AG08395 (cell line): Measurements from ENCODE around the gene SLC25A33.

ENCODE experiments used
- DNase-seq: peaks from one replicate; pipeline ENCODE4 v3.0.0; 2012; ENCODE audit warnings: mixed read lengths, low spot score

SLC25A33 gene

GRCh38 chr1:9601942-9602793 lies 62.9 kb downstream of the SLC25A33 start:
- DNase-seq: no peak

DNA sequence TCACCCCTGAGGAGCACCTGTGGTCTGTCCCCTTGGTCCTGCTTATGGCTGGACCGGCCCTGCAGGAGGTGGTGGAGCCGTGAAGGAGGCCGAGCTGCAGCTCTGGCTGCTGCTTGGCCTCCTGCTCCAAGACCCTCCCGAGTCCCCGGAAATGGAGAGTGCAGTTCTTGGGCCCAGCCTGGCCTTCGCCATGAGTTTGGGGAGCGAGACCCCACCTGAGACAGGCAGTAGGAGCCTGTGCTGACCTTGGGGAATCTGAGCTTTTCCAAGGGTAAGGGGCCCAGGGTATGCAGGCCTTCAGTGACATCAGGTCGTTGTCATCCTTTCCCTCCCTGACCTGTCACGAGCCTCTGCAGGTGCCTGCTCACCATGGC lies 63.5 kb downstream of the SLC25A33 start:
- DNase-seq: no peak

DNA sequence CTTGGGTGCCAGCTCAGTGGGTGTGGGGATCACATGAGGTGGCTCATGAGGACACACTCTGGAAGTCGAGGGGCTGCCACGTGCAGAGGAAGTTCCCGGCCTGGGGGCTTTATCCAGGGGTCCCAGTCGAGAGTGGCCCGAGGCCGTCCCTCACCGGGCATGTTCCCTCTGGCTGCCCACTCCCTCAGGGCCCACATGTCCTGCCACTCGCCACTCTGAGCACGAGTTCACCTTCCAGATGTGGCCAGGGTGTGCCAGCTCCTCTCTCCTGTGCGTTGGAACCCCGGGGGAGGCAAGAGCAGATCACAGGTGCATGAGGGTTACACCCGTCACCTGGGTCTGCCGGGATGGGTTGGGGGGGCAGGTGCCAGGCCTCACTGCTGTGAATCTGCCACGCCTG lies 64.0 kb downstream of the SLC25A33 start:
- no peak for DNase-seq

- no peak for DNase-seq
Measured at GRCh38 chr1:9603766-9604753, 64.8 kb downstream of the SLC25A33 start.

GRCh38 chr1:9604836-9605235 lies 65.6 kb downstream of the SLC25A33 start:
- no peak for DNase-seq

GRCh38 chr1:9605946-9606455 lies 66.7 kb downstream of the SLC25A33 start:
- no peak for DNase-seq

GRCh38 chr1:9606458-9606857 lies 67.2 kb downstream of the SLC25A33 start:
- no peak for DNase-seq

DNA sequence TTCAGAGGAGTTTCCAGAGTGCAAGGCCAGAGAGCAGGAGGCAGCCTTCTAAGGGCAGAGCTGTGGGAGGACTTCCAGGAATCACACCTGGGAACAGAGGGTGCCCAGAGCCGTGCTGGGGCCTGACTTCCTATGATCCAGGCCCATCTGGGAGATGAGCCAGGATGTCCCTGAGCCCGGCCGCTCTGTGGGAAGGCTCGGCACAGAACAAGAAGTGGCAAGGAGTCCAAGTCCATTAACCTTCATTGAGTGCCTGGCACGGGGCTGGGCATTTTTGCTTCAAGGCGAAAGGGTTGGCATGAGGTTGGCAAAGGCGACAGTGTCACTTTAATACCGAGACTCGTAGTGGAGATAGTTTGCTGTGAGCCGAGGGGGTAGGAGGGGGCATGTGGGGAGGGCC lies 67.7 kb downstream of the SLC25A33 start:
- no peak for DNase-seq

DNA sequence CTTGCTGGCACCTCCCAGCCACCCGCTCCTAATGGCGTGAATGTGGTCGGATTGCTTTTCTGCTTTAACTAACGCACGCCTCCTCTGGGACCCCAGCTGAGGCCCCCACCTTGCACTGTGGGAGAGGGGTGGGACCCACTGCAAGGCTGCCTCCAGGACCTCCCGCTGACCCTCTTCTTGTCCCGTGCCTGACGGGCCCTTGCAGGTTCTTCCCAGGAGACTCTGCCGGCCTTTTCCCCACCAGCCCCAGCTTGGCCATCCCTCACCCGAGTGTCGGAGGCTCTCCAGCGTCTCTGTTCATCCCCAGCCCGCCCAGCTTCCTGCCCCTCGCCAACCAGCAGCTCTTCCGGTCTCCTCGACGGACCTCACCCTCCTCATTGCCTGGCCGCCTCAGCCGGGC lies 68.1 kb downstream of the SLC25A33 start:
- no peak for DNase-seq

DNA sequence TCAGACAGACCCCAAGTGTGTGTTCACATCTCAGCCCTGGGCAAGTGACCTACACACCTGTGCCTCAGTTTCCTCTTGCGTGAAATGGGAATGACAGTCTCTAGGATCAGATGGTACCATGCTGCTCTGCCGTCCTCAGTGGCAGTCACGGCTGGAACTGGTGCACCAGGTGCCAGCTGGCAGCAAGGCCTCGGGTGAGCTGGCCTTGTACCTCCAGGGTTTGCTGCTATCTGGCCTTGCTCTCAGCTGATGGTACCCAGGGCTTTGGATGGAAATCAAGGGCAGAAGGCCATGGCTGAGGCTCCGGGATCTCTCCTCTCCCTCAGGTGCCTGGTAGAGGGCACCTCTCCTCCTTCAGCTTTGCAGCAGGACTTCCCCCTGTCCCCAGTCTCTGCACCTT lies 70.7 kb downstream of the SLC25A33 start:
- DNase-seq: no peak

DNA sequence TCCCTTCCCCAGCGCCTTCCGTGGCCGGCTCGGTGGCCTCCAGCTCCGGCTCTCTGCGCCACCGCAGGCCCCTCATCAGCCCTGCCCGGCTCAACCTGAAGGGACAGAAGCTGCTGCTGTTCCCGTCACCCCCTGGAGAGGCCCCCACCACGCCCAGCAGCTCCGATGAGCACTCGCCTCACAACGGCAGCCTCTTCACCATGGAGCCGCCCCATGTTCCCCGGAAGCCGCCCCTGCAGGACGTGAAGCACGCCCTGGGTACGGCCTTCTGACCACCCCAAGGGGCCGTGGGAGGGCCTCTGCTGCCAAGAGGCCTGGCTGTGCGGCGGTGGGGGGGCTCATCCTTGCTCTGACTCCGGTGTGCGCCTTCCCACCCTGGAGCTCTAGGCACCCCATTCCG lies 71.3 kb downstream of the SLC25A33 start:
- DNase-seq: no peak

GRCh38 chr1:9611716-9612115 lies 72.5 kb downstream of the SLC25A33 start:
- no peak for DNase-seq

- no peak for DNase-seq
Measured at GRCh38 chr1:9612162-9612845, 73.0 kb downstream of the SLC25A33 start.

DNA sequence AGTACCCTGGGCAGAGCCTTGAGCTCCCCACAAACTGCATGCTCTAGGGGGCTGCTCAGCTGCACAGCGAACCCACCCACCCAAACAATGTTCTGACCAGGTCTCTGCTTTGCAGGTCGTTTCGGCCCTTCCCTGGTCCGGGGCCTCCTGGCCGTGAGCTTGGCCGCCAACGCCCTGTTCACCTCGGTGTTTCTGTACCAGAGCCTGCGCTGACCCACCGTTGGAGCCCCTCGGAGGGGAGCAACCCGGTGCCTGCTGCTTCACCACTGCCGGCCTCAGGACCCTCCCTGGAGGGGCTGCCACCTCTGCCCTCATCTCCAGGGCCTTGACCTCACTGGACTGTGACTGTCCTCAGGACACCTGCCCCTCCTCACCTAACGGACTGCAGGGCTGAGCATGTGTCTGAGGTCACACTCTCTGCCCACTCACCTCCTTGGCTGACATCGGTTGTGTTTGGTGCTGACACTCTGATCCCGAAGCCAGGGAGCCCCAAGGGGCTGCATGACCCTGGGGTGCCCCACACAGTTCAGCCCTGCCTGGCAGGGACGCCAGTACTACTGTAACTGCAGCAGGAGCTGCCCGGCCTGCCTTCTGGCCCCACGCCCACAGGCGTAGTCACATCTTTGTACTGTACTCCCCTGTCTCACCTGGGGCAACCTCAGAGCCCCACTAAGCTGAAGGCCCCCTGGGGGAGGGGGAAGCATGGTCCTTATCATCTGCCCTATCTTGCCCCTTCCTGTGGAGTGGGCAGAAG lies 73.8 kb downstream of the SLC25A33 start:
- no peak for DNase-seq

GRCh38 chr1:9613625-9614299 lies 74.5 kb downstream of the SLC25A33 start:
- no peak for DNase-seq

DNA sequence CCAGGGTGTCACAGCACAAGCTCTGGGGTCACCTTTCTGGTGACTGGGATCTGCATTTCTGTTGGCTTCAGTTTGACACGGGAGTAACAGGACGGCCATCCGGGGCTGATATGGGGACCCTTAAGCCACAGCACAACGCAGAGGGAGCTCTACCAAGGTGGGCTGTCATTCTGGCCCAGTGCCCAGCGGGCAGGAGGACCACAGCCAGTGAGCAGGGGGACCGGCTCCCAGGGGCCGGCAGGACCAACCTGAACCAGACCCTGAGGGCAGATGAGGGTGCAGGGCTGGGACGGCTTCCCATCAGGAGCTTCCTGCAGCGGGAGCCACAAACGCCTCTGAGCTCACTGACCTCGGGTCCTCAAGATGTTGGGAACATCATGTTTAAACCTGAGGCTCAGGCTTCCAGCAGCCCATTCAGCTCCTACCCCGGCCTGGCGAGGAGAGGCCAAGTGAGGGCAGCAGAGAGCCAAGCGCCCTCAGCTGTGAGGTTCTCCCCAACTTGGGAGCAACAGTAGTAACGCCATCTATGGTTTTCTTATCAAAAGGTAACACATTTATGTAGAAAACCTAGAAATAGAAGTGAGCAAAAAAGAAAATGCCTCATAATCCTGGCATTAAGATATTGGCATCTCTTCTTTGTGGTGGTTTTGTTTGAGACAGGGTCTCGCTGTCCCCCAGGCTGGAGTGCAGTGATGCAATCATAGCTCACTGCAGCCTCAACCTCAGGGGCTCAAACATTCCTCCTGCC lies 76.2 kb downstream of the SLC25A33 start:
- peak; percentile 74 for DNase-seq

GRCh38 chr1:9618909-9619679 lies 79.8 kb downstream of the SLC25A33 start:
- DNase-seq: no peak

DNA sequence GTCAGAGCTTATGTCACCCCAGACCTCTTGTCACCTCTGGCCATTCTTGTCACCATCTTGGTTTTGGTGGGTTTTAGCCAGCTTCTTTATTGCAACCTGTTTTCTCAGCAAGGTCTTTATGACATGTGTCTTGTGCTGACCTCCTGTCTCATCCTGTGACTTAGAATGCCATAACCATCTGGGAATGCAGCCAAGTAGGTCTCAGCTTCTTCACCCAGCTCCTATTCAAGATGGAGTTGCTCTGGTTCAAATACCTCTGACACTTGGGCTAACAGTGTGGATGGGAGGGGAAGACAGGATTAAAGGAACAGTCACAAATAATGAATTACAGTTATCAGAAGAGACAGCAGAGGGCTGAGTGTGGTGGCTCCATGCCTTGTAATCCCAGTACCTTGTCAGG lies 81.8 kb downstream of the SLC25A33 start:
- no peak for DNase-seq

GRCh38 chr1:9624081-9624480 lies 84.8 kb downstream of the SLC25A33 start:
- no peak for DNase-seq
